ENCODE data around the gene FGF2. TPM values are rescaled to one million over a fixed set of nuclear protein-coding genes. Genes with fewer than 3 reads are reported as not detected.
"Not testable (repeated sequence)": the region's sequence is repeated elsewhere in the genome, so short reads cannot be mapped to it uniquely, and the experiment has no call there.

Gene FGF2
- polyA plus RNA-seq (2012; ENCODE audit: insufficient read depth, insufficient read length): not detected

DNA sequence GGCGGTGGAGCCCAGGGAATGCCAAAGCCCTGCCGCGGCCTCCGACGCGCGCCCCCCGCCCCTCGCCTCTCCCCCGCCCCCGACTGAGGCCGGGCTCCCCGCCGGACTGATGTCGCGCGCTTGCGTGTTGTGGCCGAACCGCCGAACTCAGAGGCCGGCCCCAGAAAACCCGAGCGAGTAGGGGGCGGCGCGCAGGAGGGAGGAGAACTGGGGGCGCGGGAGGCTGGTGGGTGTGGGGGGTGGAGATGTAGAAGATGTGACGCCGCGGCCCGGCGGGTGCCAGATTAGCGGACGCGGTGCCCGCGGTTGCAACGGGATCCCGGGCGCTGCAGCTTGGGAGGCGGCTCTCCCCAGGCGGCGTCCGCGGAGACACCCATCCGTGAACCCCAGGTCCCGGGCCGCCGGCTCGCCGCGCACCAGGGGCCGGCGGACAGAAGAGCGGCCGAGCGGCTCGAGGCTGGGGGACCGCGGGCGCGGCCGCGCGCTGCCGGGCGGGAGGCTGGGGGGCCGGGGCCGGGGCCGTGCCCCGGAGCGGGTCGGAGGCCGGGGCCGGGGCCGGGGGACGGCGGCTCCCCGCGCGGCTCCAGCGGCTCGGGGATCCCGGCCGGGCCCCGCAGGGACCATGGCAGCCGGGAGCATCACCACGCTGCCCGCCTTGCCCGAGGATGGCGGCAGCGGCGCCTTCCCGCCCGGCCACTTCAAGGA lies at the start of gene FGF2:
TSS of gene FGF2 (plus strand) at position 279 of the 705 bp plus-strand sequence. CDS start at position 623, 344 bp downstream.
- no peak within 1 kb of the TSS for H3K4me3 ChIP-seq (ENCODE audit: low read length)
- no peak for DNase-seq (ENCODE audit: low read depth, low spot score)

DNA sequence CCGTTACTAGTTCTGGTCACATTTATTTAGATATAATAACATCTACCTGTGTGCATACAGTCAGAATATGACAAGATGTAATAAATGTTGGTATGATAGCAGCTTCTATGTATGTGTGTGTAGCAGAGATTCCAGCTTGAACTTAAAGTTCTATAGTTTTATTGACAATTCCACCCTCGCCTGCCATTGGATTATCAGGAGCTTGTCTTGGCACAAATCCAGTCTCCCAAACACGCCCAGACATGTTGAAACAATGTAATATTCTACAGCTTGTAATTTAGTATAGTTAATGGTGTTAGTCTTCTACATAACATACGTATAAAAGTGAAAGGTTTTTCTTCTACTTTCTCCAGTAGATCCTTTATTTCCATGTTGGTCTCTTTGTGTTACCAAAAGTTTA lies 49.7 kb upstream of the FGF2 start:
- no peak for DNase-seq (ENCODE audit: low read depth, low spot score)
- no peak overlapping the region for H3K4me3 ChIP-seq (ENCODE audit: low read length)

DNA sequence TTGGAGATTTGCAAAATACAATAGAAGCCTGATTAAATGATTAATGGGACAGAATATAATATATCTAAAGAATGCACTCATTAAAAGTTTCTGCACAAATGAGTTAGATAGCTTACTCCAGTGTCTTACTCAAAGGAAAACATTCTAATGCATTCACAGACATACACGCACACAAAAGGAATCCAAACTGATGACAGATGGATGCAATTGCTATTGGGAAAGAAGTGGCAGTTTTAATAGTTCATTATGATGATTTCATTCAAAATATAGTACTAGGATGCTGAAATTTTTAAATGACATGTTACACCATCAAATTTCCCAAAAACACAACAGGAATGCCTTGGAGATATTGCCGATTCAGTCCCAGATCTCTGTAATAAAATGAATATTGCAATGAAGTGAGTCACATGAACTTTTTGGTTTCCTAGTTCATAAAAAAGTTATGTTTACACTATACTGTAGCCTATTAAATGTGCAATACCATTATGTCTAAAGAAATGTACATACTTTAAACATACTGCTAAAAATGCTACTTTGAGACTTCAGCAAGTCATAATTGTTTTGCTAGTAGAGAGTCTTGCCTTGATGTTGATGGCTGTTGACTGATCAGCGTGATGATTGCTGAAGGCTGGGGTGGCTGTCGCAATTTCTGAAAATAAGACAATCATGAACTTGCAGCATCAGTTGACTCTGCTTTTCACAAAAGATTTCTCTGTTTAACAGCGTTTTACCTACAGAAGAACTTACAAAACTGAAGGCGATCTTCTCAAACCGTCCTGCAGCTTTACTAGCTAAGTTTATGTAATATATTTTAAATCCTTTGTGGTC lies 48.6 kb upstream of the FGF2 start:
- H3K4me3 ChIP-seq (ENCODE audit: low read length): no peak overlapping the region
- DNase-seq (ENCODE audit: low read depth, low spot score): no peak

DNA sequence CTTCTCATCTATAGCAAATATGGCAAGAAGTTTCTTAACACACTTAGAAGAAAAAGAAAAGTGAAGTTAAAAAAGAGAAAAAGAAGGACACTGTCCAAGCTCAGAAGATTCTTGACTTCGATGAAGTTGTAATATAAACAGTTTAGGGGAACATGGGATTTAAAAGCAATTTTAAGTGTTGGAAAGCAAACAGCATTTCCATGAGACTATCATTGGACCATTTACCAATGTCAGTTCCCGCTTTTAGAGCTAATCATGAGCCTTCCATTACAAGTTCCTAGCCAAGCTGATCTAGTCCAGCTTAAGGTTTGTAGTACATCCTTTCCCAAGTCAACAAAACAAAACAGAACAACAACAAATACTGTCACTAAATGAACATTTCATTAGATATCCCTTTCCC lies 45.1 kb upstream of the FGF2 start:
- H3K4me3 ChIP-seq (ENCODE audit: low read length): no peak overlapping the region
- no peak for DNase-seq (ENCODE audit: low read depth, low spot score)

DNA sequence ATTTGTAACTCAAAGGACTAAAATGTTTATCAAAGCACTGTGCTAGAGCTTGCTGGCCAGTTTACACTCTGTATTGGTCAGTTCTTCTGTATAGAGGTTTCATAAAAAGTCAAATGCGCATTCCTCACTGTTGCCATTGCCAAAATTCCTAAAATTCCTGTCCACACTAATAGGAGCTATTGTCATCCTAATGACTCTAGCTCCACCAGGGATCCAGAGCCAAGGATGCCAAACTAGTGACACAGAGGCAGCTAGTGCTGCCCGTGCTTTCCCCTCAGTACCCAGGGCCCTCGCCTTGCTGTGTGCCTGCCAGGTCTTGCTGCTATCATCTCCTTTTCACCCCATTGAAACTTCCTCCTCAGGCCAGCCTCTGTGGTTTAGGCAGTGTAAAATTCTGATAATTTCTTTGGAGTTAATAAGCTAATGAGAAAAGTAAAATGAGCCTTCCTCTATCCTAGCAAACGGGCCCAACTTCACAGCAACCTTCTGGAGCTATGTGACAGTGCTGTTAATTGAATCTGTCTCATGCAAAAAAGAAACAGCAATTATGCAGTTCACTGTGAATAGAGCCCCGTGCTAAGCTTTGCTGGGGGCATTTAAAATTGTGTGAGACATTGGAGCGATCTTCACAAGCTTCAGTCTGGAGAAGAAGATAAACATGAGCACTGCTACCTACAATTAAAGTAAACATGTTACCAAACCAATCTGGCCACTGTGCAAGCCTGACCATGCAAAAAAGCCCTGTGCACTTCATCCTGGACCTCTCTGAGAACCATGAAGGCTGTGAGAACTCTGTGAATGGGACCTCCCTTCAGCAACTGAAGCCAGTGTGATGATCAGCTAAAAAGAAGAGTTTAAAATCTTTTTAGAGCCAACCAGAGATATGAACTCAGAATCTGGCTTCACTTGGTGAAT lies 43.1 kb upstream of the FGF2 start:
- DNase-seq (ENCODE audit: low read depth, low spot score): no peak

DNA sequence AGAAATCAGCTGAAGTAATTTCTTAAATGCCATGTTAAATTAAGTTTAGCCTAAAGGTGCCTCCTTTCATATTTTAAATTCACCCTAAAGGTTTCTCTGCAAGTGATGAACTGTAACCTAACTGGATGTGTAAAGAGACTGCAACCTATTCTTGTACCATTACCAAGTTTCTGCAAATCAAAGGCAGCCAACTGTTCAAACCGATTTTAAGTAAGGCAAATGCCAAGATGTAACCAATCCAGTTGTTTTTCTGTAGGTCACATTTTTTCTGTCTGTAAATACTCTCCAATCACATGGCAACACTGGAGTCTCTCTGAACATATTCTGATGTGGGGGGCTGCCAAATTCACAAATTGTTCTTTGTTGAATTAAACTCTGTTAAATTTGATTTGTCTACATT lies 42.4 kb upstream of the FGF2 start:
- no peak overlapping the region for H3K4me3 ChIP-seq (ENCODE audit: low read length)

More for the DNA sequence above, 43.1 kb upstream of the FGF2 start:
- no peak overlapping the region for H3K4me3 ChIP-seq (ENCODE audit: low read length)

DNA sequence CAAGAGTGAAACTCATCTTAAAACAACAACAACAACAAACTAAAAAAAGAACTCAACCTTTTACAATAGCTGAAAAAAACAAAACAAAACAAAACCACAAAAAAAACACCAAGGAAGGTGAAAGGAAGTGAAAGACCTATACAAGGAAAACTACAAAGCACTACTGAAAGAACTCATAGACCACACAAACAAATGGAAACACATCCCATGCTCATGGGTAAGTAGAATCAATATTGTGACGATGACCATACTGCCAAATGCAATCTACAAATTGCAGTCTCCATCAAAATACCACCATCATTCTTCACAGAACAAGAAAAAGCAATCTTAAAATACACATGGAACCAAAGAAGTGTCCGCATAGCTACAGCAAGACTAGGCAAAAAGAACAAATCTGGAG lies 41.5 kb upstream of the FGF2 start:
- no peak overlapping the region for H3K4me3 ChIP-seq (ENCODE audit: low read length)
- DNase-seq (ENCODE audit: low read depth, low spot score): no peak

More for the DNA sequence above, 42.4 kb upstream of the FGF2 start:
- no peak for DNase-seq (ENCODE audit: low read depth, low spot score)

DNA sequence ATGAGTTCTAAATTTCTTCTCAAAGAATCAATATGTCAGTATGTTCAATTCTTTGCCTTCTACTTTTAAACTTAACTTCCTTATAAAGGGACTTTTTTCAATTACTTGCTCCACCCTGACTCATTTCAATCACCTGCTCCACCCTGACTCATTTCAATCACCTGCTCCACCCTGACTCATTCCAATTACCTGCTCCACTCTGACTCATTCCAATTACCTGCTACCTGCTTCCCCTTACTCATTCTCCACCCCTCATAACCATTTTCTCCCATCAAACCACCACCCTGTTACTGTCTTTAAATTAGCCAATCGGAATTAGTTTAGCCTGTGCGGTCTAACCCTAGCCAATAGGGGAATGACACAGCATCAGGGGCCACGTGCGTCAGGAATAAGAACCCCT lies 40.3 kb upstream of the FGF2 start:
- not testable (repeated sequence) for DNase-seq (ENCODE audit: low read depth, low spot score)

DNA sequence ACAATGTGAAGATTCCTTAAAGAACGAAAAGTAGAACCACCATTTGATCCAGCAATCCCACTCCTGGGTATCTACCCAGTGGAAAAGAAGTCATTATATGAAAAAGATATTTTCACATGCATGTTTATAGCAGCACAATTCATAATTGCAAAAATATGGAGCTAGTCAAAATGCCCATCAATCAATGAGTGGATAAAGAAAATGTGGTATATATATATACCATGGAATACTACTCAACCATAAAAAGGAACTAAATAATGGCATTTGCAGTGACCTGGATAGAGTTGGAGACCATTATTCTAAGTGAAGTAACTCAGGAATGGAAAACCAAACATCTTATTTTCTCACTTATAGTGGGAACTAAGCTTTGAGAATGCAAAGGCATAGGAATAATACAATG lies 39.7 kb upstream of the FGF2 start:
- H3K4me3 ChIP-seq (ENCODE audit: low read length): not testable (repeated sequence)

More for the DNA sequence above, 40.3 kb upstream of the FGF2 start:
- H3K4me3 ChIP-seq (ENCODE audit: low read length): not testable (repeated sequence)

DNA sequence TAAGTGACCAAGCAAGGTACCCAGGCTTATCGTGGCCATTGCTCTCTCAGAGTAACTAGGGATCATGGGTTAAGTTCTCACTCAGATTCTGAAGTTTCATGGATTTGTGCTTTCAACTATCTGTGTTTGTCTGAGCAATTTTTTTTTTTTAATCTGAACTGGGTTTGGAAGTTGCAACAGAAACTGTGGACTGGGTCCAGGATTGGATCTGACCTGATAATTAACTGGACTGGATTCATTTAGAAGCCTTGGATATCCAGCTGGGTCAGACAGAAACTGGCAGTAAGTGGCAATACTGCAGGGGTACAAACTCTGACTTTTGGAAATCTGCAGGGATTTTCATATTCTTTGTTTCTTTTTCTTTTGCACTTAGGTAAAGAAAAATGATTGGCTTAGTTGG lies 38.7 kb upstream of the FGF2 start:
- H3K4me3 ChIP-seq (ENCODE audit: low read length): no peak overlapping the region

More for the DNA sequence above, 39.7 kb upstream of the FGF2 start:
- DNase-seq (ENCODE audit: low read depth, low spot score): not testable (repeated sequence)

DNA sequence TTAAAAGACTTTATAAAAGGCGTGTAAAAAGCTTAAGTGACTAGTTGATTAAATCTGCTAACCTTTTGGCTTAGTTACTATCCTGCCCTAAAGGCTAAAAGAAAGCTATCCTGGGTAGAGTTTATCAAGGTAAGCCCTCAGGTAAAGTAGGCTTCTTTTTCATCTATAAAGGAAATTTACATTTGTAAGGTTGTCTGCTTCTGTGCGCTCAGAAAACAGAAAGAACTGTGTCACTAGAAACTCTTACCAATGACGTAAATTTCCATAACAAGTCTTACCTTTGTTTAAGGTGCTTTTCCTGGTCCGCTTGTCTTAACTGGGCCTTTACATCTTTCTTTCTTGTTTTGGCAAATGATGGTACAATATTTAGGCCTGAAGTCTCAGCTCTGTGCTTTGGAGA lies 37.7 kb upstream of the FGF2 start:
- no peak overlapping the region for H3K4me3 ChIP-seq (ENCODE audit: low read length)

More for the DNA sequence above, 38.7 kb upstream of the FGF2 start:
- no peak for DNase-seq (ENCODE audit: low read depth, low spot score)

DNA sequence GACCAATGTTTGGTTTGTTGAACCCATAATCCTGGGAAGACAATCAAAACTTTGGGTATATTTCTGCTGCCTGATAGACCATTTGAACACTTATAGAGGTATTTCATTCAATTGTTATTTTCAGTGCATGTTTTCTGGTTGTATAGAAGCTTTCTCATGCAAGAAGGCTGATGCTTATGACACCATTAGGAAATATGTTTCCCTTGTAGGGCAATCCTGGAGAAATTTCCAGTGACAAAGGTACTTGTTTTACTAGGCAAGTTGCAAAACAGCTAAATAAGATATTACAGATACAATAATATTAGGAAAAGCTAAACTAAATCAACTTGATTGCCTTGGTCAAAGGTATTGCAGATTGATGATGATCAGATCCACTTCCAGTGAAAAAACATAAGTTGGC lies 32.8 kb upstream of the FGF2 start:
- H3K4me3 ChIP-seq (ENCODE audit: low read length): no peak overlapping the region
- no peak for DNase-seq (ENCODE audit: low read depth, low spot score)

More for the DNA sequence above, 37.7 kb upstream of the FGF2 start:
- no peak for DNase-seq (ENCODE audit: low read depth, low spot score)

DNA sequence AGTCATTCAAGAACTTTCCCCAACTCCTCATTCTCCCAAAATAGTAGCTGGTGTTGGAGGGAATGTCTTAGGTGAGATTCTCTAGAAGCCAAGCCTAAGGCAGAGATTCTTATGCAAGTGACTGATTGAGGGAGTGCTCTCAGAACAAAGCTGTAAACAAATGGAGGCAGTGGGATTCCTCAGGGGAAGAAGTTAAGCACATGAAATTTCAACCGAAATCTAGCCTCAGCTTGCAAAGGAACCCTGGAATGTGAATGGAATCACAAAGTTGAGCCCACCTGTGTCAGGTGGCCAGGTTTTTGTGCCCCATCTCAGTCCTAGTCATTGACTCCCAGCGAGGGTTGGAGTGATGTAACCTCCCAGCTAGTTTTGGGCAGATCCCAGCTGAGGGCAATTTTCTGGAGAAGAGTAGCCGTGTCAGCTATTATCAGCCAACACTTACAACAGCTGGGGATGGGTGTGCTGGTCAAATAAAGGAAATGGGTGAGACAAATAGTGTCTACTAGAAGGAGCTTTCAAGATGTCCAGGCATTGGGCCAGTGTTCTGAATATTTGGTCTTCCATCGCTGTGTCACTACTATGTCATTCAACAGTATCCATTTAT lies 29.7 kb upstream of the FGF2 start:
- no peak for DNase-seq (ENCODE audit: low read depth, low spot score)
- H3K4me3 ChIP-seq (ENCODE audit: low read length): no peak overlapping the region

DNA sequence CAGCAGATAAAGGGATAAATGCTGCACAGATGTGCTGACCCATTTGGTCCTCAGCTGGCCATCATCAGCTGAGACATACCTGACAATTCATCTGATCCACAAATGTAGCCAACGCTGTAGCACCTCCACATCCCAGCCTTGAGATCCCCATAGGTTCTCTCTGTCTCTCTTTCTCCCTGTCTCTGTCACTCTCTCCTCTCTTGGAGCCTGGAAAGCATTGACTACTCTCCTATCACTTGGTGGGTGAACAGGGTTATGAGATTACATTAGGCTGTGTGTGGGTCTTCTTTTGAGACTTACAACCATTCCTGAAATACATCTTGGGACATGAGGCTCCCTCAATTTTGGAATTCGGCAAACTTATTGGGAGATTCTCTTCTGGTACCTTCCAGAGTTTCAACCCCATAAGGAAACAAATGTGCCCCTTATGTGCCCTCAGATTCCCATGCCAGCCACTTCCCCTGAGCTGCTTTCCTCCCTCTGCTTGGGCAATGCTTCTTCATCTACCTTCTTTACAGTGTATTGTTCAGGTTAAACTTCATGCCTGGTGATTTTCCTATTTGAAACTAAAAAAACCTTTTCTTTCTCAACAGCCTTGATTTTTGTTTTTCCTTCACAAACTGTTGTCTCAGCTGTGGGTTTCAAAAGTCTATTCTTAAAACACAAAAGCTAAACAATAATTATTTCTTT lies 29.1 kb upstream of the FGF2 start:
- H3K4me3 ChIP-seq (ENCODE audit: low read length): no peak overlapping the region
- DNase-seq (ENCODE audit: low read depth, low spot score): no peak

DNA sequence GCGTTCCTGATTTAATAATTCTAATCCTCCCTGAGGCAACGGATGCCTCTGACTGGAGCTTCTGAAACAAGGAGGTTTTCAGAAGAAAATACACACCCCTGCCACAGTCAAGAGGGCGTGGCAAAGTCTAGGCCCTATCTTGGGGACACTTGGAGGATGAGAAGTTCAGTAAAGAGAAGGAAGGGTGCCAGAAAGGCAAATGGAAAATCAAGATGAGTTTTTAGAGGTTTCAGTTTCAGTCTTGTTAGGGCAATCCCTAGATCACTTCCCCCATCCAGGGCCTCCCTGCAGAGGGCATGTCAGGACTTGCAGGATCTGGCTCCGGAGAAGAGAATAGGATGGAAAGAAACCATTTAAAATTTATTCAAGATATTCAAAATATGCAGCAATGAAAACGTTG lies 28.5 kb upstream of the FGF2 start:
- no peak for DNase-seq (ENCODE audit: low read depth, low spot score)
- no peak overlapping the region for H3K4me3 ChIP-seq (ENCODE audit: low read length)

DNA sequence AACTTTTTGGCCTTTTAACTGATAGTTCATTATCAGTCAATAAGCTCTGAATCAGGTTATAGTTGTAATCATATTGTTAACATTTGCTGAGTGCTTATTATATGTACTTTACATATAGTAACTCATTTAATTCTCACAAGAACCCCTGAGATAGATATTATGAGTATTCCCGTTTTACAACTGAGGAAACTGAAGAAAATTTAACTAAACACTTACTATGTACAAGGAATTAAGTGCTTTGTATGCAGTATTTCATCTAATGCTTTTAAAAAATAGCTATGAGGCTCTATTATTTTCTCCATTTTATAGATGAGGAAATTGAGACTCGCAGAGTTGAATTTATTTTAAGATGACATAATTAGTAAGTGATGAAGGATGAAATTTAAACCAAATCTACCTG lies 27.7 kb upstream of the FGF2 start:
- no peak for DNase-seq (ENCODE audit: low read depth, low spot score)
- H3K4me3 ChIP-seq (ENCODE audit: low read length): no peak overlapping the region

DNA sequence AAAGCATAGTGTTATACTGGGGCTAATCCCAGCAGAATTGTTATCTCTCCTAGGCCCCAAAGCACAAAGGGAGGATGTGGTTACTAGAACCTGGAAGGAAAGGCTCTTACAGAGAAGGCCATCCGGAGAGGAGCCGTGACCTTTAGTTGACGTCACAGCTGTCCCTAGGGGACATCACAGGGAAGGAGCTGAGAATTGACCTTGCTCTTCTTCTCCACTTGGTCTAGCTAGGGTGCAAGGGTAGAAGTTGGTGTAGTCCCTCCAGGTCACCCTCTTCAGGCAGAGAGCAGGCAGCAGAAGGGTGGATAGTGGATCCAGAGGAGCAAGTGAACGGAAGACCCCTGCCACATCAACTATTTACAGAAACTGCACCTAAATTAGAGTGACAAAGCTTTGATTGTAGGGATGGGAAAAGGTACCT lies 22.8 kb upstream of the FGF2 start:
- DNase-seq (ENCODE audit: low read depth, low spot score): no peak

DNA sequence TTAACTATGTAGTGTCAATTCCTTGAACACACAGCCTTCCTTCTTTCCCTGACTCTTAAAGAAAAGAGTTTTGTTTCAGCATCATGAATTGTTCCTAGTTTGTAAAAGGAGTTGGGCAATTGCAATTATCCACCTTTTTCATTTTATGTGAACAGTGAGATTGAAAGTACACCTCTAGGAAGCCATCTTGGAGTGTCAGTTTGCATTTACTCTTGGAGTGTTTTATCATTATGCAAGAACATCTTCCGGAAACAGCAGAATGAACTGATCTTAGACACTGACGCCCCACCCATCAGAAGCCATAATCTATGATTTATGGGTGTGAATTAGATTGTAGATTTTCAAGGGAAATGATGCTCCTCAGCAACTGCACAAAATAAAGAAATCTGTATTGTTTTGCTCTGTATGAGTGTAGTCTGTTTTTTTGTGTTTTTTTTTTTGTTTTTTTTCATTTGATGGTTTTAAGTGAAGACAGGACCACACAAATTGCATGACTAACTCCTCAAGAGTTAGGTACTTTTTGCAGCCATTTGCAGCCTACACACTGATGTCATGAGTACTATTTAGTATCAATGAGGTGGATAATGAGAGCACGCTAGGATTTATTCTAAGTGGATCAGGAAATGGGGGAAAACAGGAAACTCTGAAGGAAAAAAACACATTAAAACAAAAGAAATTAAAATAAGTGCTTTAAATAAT lies 19.5 kb upstream of the FGF2 start:
- no peak for DNase-seq (ENCODE audit: low read depth, low spot score)
- H3K4me3 ChIP-seq (ENCODE audit: low read length): no peak overlapping the region

More for the DNA sequence above, 22.8 kb upstream of the FGF2 start:
- no peak overlapping the region for H3K4me3 ChIP-seq (ENCODE audit: low read length)

Measured in Jurkat, Clone E6-1 (cell line).